ENCODE measurements around the gene WNT8B.

The WNT8B gene

DNA sequence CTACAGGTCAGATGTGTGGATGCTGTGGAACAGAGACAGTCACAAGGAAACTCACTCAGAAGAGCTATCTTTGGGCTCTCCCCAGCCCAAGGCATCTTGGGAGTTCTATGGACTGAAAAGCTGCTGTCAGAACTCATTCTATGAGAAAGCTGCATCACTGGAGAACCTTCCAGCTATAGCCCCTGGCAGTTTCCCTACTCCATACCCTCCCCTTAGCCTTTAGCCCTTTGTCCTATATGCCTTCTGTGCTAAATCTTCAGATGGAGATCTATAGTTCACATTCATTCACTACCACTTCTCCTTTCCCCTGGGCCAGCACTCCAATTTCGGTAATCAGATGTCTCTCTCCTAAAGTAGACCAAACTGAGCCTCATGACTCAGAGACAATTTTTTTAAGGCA, 6.9 kb downstream of the WNT8B start:
- no peak for TF ChIP-seq GATA1 (IDR thresholded peaks at IDR 0.05; ENCODE audit: low read depth, low read length)
- no peak for TF ChIP-seq POLR2A (IDR thresholded peaks at IDR 0.05; ENCODE audit: low read length)
- no peak for DNase-seq

DNA sequence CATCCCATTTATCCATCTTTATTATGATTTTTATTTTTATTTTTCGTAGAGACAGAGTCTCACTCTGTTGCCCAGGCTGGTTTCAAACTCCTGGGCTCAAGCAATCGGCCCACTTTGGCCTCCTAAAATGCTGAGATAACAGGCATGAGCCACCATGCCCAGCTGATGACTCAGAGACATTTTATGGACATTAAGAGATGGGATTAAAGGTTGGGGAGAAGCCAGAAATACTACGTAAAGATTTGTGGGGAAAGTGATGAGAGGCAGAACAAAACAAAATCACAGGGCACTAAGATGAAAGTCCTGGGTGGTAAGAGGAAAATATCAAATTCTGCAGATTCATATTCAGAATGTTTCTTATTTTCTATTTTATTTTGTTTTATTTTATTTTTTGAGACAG, 7.6 kb downstream of the WNT8B start:
- TF ChIP-seq POLR2A (IDR thresholded peaks at IDR 0.05; ENCODE audit: low read length) (no peak), GATA1 (IDR thresholded peaks at IDR 0.05; ENCODE audit: low read depth, low read length) (no peak)
- DNase-seq, result no peak

DNA sequence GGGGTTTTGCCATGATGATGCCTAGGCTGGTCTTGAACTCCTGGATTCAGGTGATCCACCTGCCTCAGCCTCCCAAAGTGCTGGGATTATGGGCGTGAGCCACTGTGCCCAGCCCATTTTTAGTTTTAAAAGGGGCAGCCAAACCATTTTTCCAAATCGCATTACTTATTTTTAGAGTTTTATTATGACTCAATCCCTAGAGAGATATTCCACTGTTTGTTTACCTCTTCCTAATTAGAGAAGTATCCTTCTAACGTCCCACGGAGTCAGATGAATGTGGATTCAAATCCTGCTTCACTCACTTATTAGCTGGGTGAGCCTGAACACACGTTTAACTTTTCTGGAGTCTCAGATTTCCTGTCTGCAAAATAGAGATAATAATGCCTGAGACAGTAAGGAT, 15.2 kb downstream of the WNT8B start:
- no peak for DNase-seq
- TF ChIP-seq POLR2A (IDR thresholded peaks at IDR 0.05; ENCODE audit: low read length) (no peak), GATA1 (IDR thresholded peaks at IDR 0.05; ENCODE audit: low read depth, low read length) (no peak)

DNA sequence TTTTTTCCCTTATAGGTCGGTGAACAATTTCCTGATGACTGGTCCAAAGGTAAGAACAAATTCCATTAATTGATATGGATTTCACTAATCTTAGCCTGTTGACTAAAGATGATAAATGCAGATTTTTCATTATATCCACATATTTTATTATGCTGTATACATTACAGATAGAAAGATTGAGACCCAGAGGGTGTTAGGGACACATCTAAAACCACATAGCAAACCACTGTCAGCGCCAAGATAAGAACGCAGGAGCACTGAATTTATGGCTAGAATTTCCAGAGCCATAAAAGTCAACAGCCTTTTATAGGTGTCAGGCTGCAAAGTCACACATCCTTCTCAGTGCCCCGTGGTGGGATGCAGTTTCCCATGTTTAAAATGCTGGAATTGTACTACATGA, 16.2 kb downstream of the WNT8B start:
- no peak for TF ChIP-seq GATA1 (IDR thresholded peaks at IDR 0.05; ENCODE audit: low read depth, low read length)
- TF ChIP-seq POLR2A (IDR thresholded peaks at IDR 0.05; ENCODE audit: low read length), result no peak
- DNase-seq, result no peak

DNA sequence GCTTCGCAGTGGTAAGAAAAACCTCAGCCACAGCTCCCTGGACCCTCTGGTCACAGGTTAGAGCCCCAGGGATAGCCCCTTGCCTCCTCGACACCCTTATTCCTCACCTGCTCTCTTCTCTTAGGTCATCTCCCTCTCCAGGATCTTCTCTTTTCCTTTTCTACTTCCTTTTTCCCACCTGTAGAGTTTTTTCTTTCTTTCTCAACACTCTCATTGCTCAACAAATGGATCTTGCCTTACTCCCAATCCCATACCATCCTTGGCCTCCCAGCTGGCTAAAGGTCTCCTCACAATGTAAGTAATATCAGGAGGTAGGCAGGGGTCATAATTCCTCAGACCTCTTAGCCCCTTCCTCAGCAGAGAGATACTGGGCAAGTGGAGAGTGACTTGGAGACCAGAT, 17.2 kb downstream of the WNT8B start:
- no peak for TF ChIP-seq POLR2A (IDR thresholded peaks at IDR 0.05; ENCODE audit: low read length)
- no peak for TF ChIP-seq GATA1 (IDR thresholded peaks at IDR 0.05; ENCODE audit: low read depth, low read length)
- no peak for DNase-seq

DNA sequence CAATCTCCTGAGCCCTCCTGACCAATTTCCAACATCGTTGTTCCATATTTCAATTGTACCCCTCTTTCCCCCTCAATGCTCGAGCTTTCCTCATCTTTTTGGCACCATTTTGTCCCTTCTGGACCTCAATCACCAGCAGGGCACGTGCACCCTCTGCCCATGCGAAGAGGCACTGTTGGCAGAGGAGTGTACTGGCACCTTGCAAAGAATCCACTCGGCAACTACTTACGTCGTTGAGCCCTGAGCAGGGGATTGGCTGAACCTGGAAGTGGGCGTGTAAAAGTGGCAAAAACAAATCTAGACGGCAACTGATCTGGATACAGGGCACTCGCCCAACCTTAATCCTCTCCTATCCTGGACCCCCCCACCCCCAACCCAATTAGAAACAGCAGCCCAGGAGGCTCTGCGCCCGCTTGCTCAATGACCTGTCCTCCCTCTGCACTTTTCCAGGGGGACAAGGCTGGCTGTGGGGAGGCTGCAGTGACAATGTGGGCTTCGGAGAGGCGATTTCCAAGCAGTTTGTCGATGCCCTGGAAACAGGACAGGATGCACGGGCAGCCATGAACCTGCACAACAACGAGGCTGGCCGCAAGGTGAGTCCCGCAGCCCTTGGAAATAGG, 18.8 kb downstream of the WNT8B start:
- peak; percentile 79 to 89 for DNase-seq
- no peak for TF ChIP-seq GATA1 (IDR thresholded peaks at IDR 0.05; ENCODE audit: low read depth, low read length)
- TF ChIP-seq POLR2A (IDR thresholded peaks at IDR 0.05; ENCODE audit: low read length), result no peak

DNA sequence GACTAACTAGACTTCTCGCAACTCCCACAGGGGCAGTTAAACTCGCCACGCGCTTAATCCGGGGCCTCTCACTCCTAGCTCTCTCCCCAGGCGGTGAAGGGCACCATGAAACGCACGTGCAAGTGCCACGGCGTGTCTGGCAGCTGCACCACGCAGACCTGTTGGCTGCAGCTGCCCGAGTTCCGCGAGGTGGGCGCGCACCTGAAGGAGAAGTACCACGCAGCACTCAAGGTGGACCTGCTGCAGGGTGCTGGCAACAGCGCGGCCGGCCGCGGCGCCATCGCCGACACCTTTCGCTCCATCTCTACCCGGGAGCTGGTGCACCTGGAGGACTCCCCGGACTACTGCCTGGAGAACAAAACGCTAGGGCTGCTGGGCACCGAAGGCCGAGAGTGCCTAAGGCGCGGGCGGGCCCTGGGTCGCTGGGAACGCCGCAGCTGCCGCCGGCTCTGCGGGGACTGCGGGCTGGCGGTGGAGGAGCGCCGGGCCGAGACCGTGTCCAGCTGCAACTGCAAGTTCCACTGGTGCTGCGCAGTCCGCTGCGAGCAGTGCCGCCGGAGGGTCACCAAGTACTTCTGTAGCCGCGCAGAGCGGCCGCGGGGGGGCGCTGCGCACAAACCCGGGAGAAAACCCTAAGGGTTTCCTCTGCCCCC, 19.5 kb downstream of the WNT8B start:
- DNase-seq, result peak; percentile 77 to 78
- no peak for TF ChIP-seq GATA1 (IDR thresholded peaks at IDR 0.05; ENCODE audit: low read depth, low read length)
- no peak for TF ChIP-seq POLR2A (IDR thresholded peaks at IDR 0.05; ENCODE audit: low read length)

DNA sequence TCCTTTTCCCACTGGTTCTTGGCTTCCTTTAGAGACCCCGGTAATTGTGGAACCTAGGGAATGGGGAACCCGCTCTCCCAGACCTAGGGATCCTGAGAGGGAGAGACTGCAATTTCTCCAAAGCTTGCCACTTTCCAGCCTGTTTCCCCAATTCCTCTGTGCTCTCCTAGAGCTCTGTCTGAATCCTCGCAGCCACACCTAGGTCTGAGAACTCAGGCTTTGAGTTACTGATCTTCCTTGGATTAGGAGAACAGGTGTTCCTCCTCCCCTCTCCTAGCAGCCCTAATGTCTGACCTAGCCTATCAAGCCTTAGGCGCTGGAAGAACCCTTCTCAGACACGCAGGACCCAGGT, 20.0 kb downstream of the WNT8B start:
- no peak for TF ChIP-seq GATA1 (IDR thresholded peaks at IDR 0.05; ENCODE audit: low read depth, low read length)
- TF ChIP-seq POLR2A (IDR thresholded peaks at IDR 0.05; ENCODE audit: low read length), result no peak
- no peak for DNase-seq

DNA sequence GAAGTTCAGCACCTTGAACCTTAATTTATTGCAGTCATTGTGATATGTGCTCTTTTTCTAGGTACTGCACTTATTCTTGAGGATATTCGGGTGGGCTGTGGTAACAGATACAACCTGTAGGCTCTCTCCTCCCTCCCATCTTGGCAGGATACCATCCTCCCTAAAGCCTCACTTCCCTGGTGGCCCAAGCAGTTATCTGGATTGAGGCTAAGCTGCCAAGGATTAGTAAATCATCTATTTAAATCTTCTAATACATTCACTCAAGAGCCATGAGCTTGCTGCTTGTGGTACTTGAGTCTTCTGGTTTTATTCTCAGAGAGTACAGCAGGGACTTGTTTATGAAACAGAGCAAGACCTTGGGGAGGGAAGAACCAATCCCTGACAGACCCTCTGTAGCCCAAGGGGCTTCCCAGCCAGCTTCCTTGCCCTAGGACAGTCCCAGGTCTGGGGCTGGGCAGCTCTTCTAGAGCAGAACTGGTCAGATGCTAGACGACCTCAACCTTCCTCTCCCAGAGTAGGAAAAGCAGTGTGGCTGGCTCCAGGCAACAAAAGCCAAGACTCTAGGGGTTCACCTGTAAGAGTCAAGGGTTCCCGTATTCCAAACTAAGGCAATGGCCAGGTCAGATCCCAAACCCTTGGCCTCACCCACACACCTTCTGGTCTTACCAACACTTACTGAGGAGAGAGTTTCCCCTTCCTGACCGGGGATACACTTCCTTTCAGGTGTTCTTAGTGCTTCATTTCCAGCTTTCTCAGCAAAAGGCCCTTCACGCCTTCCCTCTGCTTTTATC, 21.3 kb downstream of the WNT8B start:
- TF ChIP-seq GATA1 (IDR thresholded peaks at IDR 0.05; ENCODE audit: low read depth, low read length), result no peak
- no peak for TF ChIP-seq POLR2A (IDR thresholded peaks at IDR 0.05; ENCODE audit: low read length)
- DNase-seq, result no peak

DNA sequence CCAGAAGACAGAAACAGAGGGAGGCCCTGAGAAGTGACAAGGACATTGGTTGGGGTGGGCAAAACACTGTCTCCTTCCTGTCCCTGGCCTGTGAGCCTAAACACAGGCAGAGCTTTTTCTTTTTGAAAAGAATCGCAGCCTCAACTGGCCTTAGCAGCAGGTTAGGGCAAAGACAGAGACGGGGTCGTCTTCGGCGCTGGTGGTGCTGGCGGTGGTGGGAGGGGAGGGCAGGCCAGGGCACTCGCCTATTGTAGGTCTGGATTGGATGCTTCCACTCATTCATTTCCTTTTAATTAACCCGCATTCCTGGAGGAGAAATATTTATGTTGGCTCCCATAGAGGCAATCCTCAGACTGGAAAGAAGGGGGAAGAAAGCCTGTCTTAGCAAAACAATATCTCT, 22.6 kb downstream of the WNT8B start:
- TF ChIP-seq GATA1 (IDR thresholded peaks at IDR 0.05; ENCODE audit: low read depth, low read length) (no peak), POLR2A (IDR thresholded peaks at IDR 0.05; ENCODE audit: low read length) (no peak)
- no peak for DNase-seq

DNA sequence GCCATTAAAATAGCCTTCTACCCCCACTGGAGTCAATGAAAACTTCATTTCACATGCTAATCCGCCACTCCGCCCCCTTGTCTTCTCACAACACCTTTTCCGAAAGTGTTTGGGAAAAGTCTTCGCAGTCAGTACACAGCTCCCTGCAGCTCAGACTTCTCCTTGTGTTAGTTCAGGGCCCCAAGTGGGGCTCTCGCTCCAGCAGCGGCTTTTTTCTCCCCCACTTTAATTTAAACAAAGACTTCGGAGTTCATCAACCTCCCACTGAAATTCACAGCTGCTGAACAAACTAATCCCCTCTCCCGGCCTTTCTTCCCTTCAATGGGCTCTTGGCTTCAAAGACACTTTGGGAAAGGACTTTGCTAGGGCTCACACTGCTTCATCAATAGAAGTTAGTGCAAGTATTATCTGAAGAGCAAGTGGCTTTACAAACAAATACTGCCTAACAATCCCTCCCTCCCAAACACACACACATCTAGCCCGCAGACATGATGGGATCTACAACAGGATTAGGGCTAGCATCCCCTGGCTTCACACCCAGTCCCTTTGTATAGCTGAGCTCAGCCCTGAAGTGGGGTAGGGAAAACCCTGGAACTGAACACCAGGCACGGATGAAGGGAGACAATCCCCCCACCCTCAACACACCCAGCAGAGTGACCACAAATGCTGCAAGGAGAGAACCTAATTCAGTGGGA, 23.1 kb downstream of the WNT8B start:
- DNase-seq, result no peak
- TF ChIP-seq POLR2A (IDR thresholded peaks at IDR 0.05; ENCODE audit: low read length), result no peak
- TF ChIP-seq GATA1 (IDR thresholded peaks at IDR 0.05; ENCODE audit: low read depth, low read length), result no peak

DNA sequence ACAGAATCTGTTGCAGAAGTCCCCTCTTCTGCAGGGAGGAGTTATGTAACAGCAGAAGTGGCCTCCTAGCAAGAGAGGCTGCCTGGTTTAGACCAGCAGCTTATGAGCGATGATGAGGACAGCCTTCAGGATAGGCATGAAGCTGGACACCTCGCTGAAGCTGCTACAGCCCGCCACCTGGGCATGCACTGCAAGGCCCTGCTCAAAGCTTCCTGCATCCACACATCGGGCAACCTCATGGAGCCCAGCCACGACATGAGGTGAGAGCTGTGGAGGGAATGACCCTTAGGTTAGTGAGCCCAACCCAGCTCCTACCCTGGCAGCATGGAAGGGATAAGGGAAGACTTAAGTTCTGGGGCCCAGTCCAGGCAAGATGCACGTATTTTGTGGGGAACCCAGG, 24.7 kb downstream of the WNT8B start:
- no peak for DNase-seq
- no peak for TF ChIP-seq POLR2A (IDR thresholded peaks at IDR 0.05; ENCODE audit: low read length)
- no peak for TF ChIP-seq GATA1 (IDR thresholded peaks at IDR 0.05; ENCODE audit: low read depth, low read length)

DNA sequence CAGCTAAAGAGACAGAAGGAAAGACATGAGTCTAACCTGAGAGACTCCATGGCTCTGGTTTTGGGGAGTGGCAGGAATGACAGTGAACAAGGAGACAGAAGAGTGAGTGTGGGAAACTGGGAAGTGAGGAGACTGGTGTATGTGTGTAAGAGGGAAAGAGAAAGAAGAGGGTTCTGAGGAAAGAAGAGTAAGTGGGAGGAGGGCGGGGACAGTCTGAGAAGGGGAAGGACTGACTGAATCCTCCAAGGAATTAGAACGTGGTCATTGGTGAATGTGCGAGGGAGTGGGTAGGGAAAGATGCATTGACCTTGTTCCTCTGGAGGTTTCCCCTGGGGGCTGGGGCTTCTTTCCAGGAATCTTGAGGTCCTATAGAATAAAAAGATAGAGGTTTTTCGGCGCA, 26.6 kb downstream of the WNT8B start:
- DNase-seq, result no peak
- TF ChIP-seq POLR2A (IDR thresholded peaks at IDR 0.05; ENCODE audit: low read length) (no peak), GATA1 (IDR thresholded peaks at IDR 0.05; ENCODE audit: low read depth, low read length) (no peak)

DNA sequence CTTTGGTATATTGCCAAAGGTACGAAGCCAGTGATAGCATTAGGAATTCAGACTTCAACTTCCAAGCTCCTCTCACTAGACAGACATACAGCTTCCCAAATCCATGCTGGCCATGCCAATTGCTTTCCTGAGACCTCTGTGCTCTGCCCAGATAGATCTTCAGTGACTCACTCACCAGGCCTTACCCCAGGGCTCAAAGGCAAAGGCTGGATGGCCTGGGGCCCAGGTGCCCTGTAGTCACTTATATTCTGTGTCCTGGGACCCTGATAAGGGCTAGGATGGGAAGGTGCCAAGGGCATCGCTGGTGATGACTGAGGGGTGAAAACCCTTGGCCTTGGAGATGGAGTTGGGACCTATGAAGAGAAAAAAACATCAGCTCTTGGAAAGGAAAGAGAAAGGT, 27.7 kb downstream of the WNT8B start:
- TF ChIP-seq GATA1 (IDR thresholded peaks at IDR 0.05; ENCODE audit: low read depth, low read length) (no peak), POLR2A (IDR thresholded peaks at IDR 0.05; ENCODE audit: low read length) (no peak)
- DNase-seq, result no peak

Data from erythroblast (primary cell).